ENCODE measurements around the gene NEURL3.
"Not testable (repeated sequence)": the region's sequence is repeated elsewhere in the genome, so short reads cannot be mapped to it uniquely, and the experiment has no call there.

The NEURL3 gene

DNA sequence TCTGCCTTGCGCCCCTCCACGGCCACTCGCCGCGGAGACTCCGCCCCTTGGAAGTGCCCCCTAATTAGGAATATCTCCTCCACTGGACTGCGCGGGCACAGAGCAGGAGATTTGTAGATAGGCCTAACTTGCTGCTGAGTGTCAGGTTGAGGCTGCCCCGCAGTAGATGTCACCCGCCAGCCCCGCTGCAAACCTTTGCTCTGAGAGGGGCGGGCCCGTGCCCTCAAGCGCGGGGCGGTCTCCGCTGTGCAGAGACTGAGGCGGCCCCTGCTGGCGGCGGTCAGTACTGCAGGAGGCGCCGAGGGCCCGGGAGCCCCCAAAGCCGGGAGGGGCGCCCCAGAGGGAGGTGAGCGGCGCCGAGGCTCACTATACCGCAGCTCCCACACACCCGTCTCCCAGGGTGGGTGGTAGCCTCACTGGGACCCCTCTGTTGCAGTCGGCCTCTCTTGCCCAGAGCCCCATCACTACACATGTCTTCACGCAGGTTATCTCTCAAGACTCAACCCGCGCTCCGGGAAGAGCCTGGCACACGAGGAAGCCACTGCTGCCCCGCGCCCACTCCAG lies 2.9 kb upstream of the NEURL3 start:
- DNase-seq (ENCODE audit: low read depth in 2 of 2) = no peak

DNA sequence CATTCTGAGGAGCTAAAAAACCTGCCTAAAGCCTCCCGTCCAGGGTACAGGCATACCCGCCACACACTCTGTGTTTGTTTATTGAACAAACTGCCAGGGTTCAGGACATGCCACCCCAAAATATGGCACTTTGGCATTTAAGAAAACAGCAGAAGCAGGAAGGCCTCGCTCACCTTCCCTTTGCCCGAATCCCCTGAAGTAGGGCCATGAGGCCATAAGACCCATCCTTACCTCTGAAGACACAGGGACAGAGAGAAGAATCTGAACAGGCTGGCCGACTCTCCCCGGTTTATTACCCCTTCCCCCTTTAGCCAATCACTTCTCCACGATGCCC lies 1.7 kb upstream of the NEURL3 start:
- no peak for DNase-seq (ENCODE audit: low read depth in 2 of 2)

DNA sequence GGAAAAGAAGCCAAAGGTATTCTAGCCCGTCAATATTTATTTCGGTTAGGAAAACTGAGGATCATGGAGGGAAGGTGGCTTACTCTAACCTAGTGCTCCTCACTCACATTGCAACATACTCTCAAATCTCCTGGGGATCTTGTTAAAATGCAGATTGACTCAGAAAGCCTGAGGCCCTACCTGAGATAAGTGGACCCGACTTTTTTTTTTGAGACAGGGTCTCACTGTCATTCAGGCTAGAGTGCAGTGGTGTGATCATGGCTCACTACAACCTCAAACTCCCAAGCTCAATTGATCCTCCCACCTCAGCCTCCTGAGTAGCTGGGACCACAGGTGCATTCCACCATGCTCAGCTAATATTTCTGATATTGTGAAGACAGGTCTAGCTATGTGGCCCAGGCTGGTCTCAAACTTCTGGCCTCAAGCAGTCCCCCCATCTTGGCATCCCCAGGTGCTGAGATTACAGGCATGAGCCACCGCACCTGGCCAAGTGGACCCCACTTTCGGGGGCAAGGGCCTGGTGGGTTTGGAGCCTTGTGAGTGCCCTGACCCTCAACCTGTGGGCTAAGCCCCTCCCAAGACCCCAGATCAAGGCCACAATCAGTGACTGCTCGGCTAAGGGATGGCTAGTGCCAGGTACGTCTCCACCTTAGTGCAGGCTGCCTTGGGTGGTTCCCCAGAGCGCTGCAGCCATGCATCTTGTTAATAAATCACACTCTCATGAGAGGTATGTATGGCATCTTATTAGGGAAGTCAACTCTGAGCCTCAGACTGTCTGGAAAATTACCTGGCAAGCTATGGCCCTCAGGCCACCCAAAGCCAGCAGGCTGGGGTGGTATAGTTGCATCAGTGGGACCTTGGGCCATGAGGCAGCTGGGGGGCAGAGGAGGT lies 1.1 kb upstream of the NEURL3 start:
- DNase-seq (ENCODE audit: low read depth in 2 of 2) = no peak

DNA sequence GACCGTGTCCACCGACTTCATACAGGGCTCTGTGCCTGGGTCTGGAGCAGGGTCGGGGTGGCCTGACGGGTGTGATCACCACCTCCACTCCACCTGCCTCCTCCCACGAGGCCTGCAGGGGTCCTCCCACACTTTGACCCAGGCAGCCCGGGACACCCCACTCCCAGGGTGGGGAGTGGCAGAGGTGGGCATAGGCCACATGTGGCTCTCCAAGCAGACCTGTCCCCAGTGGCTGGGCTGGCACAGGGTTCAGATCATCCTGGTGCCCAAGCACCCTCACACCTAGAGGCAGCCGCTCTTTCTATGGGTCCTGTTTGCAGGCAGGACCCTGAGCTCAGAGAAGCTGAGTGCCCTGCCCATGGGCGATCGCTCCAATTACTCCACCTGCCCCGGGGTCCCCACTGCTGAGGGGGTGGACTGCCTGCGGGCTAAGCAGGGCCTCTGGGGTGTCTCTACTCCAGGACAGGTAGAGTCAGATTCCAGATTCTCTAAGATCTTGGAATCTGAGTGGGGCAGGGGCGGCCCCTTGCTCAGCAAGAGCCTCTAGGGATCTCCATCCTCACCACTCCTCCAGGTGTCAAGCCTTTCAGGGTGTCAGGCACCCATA lies 1.4 kb downstream of the NEURL3 start:
- no peak for DNase-seq (ENCODE audit: low read depth in 2 of 2)

DNA sequence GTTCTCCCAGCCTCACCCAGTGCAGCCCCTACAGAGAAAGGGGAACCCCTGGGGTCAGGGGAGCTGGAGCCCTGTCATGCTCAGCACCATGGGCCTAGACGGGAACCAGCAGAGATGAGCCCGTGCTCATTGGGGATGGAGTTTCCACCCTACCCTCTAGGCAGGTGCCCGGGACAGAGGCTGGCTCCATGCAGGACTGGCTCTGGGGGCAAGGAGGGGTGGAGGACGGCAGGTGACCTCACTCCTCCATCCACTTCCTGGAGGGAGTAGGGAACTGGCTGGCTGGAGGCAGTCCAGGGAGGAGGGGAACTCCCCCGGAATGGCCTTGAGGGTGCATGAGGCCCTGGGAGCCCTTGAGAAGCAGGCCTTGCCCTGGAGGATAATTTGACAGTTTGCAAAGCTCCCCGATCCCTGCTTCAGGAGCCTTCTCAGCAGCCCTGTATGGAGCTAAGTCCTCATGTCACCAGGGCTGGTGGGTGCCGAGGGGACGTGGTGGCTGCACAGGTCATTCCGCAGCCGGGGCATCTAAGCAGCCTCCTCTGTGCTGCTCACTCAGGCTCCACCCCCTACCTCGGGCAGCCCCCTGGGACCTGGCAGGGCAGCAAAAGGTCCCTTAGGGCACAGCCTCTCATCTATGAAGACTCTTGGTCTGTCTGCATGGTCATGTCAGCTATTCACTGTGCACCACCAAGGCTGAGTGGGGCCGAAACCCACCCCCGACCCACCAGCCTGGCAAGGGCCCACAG lies 2.1 kb downstream of the NEURL3 start:
- no peak for DNase-seq (ENCODE audit: low read depth in 2 of 2)

DNA sequence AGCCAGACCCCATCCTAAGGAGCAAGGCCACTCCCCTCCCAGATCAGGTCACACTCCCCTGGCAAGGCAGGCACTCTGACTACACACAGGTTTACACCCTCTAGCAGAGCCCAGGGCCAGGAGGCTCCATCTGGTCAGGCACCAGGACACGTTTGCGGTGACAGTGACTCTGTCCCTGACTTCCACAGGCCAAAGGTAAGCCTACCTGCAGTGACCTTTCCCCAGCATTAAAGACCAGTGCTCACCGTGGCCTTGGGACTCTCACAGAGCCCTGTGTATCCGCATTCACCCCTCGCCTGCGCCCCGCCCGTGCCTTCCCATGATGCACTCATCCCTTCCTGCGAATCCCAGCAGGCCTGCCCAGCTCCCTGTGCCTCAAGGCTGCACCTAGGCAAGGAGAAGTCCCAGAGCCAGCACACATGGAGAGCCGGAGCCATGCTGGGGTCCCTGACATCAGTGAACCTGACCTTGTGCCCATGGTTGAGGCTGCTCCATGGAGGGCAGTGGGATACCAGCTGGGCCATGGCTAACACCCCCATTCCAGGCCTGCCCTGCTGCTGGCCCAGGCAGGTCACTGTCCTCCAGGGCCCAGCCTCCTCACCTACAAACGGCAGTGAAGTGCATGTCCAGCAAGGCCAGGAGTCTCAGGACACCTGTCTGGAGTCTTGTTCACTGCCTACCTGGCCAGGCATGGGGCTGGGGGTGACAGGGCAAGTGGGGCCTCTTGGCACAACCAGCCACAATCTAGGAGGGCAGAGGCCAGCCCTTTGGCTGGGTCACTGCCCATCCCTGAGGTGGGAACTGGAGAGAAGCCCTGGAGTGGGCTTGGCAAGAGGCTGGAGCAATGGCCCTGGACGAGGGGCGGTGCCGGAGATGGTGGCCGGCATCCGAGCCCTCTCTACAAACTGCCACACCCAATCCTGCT lies 3.0 kb downstream of the NEURL3 start:
- no peak for DNase-seq (ENCODE audit: low read depth in 2 of 2)

DNA sequence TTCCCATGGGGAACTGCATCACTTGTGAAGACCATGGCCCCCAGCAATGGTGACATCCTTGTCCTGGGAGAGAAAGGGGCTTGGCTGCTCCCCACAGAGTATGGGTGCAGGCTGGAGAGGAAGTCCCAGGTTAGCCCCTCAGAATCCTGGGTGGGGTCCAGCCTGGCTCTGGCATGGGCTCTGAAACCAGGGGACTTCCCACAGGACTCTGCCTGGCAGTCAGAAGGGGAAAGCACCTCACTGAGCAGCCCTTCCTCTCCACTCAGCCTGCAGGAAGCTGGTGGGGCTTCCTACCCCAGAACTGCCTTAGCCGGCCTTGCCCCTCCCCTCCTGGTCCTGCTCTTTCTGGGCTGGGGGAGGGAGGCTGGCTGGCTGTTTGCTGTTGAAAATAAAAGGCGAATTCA lies 3.7 kb downstream of the NEURL3 start:
- no peak for DNase-seq (ENCODE audit: low read depth in 2 of 2)

DNA sequence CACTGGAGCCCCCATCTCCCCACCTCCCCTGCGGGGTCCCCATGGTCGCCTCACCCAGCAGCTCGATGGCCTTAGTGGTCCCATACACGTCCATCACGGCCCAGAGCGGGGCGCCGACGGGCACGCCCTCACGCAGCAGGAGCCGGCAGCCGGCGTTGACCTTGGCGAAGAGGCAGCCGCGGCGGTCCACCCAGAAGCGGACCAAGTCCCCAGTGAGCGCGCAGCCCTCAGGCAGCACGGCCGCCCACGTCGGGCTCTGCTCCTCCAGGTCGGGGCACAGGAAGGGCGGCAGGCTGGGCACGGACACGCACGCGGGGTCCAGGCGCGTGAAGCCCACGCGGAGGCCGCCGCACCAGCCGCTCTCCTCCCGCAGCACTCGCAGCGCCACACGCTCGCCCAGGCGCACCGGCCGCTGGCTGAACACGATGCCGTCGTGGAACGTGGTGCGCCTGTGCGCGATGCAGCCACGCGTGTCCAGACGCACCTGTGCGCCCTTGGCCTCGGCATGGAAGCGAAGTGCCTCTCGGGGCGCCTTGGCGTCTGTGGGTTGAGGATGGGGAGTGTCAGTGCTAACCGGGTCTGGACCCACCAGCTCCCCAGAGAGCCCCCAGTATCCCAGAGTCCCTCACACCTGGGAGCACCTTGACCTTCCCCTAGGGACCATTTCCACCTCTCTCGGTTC lies 4.6 kb downstream of the NEURL3 start:
- DNase-seq (ENCODE audit: low read depth in 2 of 2) = no peak

DNA sequence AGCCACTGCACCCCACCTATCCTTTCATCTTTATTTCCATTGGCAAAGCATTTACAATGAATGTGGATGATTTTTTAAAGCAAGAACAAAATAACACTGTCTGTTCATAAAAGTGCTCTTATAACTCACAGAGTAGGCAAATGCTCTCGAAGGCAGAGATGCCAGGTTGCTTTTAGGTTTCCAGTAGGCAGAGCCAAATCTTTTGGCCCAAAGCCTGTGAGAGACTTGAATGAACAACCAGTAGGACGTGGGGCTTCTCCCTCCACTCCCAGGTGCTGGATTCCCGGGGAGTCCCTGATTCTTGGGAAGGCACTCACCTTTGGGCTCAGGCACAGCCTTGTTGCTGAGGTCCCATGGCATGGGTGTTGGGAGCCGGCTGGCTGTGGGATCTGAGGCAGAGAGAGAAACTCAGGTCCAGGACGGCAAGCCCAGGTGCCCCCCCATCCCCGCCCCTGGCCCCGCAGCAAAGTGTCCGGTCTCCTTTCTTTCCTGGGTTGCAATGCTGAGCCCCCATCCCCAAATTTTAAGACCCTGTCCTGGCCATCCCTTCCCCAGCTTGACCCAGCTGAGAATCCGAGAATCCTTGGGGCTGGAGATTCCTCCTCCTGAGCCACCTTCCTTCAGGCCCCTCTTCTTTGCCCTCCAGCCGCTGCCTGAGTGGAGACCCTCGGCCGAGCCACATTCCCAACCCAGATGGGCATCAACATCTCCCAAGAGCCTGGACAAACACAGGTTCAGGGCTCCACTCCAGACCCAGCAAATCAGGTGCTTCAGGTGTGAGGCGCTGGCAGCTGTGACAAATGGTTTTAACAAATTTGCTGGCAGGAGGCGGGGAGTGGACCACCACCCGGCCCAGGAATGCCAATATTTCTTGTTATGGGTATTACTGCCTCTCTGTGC lies 5.8 kb downstream of the NEURL3 start:
- DNase-seq (ENCODE audit: low read depth in 2 of 2) = no peak

DNA sequence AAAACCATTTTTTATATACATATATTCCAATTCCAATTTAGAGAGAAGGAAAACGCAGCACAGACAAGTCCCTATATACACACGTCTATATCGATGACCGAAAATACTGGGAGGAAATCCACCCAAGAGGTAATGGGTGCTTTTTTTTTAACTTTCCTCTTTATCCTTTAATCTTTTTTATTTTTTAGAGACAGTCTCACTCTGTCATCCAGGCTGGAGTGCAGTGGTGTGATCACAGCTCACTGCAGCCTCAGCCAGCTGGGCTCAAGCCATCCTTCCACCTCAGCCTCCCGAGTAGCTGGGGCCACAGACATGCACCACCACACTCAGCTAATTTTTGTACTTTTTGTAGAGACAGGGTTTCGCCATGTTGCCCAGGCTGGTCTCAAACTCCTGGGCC lies 6.5 kb downstream of the NEURL3 start:
- not testable (repeated sequence) for DNase-seq (ENCODE audit: low read depth in 2 of 2)

DNA sequence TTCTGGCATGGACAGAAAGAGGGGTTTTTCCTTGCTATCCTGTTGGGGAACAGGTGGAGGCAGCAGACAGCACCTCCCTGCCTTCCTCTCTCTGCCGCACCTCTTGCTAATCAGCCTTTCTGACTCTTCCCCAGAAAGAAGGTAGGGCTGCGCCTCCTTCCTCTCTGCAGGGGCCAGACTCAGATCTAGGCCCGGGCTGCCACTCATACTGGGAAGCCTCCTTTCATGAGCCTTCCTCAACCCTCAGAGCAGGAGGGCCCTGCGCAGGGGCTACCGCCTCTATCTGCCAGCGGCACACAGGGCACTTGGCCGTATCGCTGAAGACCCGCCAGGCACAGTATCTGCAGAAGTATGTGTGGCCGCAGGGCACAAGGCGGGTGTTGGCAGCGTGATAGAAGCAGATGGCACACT lies 7.1 kb downstream of the NEURL3 start:
- DNase-seq (ENCODE audit: low read depth in 2 of 2) = no peak

DNA sequence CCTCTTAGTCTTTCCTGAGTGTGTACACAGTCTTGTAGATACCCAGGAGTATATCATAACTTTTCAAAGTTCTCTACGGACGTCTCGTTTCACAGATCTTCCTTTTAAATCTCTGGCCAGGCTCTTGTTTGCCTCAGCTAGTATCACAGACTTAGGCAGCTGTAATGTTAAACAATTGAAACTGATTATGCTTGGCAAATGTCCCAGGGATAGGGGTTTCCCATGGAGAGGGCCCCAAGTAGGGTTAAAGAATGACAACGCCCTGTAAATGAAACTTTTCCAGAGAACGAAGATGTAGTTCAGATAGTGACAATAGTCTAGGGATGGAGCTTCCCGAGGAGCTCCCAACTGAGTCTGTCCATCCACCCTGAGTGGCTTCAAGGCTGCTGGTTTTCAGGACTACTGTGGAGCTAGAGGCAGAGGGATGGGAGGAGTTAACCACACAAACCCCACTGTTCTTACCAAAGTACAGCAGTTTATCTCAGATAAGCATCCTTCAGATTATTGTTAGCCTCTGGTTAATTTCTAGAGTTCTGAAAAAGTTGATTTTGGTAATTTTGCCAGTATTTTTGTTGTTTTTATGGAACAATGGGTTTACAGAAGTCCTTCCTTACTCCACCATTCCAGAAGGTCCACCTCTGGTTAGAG lies 9.1 kb downstream of the NEURL3 start:
- DNase-seq (ENCODE audit: low read depth in 2 of 2) = no peak

DNA sequence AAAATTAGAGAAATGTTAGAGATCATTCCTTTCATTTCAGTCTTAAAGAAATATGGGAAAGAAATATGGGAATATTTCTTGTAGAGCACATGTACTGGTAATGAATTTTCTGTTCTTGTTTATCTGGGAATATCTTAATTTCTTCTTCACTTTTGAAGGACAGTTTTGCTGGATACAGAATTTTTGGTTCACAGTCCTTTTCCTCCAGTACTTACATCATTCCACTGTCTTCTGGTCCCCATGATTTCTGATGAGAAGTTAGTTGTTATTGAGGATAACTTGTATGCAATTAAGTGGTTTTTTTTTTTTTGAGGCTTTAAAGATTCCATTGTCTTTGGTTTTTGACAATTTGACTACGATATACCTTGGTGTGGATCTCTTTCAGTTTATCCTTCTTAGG lies 11.0 kb downstream of the NEURL3 start:
- DNase-seq (ENCODE audit: low read depth in 2 of 2) = no peak

DNA sequence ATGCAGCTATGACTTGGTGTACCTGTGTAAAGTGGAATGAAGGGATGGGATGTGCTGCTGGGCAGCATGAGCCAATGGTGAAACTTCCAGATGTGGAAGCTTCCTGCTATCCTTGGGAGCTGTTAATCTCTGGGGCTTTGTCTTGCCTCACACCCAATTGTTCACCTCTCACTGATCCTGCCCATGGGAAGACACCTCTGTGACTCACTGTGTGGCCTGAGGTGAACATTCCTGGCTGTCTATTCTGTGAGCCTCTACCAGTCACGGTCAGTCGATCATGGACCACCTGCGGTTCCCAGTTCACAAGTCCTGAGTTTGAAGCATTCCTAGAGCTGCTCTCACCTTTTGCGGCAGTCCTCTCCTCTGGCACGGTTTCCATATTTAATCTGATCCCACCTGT lies 12.1 kb downstream of the NEURL3 start:
- no peak for DNase-seq (ENCODE audit: low read depth in 2 of 2)

DNA sequence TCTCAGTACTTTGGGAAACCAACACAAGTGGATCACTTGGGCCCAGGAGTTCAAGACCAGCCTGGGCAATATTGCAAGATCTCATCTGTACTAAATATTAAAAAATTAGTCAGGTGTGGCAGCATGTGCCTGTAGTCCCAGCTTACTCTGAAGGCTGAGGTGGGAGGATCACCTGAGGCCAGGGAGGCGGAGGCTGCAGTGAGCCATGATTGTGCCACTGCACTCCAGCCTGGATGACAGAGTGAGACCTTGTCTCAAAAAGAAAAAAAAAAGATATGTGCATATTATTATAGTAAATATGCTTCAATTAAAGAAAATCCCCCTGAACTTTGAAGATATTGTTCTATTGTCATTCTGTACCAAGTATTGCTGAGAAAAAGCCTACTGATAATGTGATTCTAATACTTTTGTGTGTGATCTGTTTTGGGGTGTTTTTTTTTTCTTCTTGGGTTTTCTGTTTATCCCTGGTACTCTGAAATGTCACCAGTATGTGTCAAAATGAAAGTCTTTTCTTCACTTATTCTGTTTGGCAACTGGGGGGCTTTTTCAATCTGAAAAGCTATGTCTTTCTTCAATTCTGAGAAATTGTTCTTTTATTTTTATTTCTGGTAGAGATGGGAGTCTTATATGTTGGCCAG lies 13.2 kb downstream of the NEURL3 start:
- no peak for DNase-seq (ENCODE audit: low read depth in 2 of 2)

DNA sequence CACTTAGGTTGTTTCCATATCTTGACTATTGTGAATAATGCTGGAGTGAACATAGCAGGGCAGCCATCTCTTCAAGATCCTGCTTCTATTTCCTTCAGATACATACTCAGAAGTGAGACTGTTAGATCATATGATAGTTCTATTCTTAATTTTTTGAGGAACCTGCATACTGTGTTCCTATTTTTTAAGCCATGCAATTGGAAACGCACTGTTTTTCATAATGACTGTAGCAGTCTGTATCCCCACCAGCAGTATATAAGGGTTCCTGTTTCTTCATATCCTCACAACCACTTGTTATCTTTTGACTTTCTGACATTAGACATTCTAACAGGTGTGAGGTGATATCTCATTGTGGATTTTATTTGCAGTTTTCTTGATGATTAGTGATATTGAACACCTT lies 15.5 kb downstream of the NEURL3 start:
- no peak for DNase-seq (ENCODE audit: low read depth in 2 of 2)

DNA sequence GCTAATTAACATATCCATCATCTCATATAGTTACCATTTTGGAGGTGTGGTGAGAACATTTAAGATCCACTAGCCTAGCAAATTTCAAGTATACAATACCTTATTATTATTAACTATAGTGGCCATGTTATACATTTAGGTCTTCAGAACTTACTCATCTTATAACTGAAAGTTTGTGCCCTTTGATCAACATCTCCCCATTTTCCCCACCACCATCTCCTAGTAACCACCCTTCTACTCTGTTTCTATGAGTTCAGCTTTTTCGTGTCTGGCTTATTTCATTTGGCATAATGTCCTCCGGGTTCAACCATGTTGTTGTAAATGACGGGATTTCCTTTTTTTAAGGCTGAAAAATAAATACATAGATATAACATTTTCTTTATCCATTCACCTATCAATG lies 15.9 kb downstream of the NEURL3 start:
- no peak for DNase-seq (ENCODE audit: low read depth in 2 of 2)

DNA sequence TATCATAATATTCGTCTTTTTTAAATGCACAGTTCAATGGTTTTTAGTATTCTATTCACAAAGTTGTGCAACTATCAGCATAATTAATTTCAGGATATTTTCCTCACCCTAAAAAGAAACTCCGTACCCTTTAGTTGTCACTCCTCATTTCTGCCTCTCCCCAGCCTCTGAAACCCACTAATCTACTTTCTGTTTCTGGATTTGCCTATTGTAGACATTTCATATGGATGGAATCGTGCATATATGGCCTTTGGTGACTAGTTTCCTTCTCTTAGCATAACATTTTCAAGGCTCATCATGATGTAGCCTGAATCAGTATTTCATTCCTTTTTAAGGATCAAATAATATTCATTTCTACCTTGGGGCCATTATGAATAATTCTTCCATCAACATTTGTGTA lies 18.5 kb downstream of the NEURL3 start:
- DNase-seq (ENCODE audit: low read depth in 2 of 2) = no peak
